ENCODE results near the gene MYO1A. TPM values are rescaled to one million over a fixed set of nuclear protein-coding genes. Genes with fewer than 3 reads are reported as not detected.

Gene MYO1A
- total RNA-seq, 1 donor from 2014 or later, result 1.7 TPM

DNA sequence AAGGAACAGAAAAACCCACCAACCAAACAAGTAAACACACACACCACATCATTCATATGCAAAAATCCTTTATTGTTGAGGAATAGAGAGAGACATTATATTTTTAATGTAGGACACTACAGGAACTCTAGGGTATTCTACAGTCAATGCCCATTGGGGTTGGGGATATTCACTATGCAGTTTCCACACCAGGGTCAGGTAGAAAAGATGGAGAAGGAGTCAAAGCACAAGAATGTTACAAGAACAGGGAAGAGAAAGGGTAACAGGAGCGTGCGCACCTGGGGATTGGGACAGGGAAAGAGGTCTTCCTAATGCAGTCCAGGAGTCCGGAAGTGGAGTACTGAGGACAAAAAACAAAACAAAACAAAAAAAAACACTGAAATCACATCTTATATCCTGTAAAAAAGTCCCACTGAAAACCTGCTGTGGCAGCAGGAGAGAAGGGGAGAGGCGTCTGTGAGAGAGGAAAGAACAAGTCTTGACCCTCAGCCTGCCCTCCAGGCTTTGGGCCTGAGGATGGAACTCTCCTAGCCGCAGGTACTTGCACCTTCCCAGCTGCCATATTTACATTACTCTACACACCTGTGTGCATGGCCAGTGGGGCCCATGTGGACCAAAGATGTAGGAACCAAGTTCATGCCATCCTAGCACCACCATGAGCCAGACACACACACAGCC, 39.8 kb downstream of the MYO1A start:
- Mint-ChIP-seq H3K36me3 (ENCODE audit: low read depth) (peaks cover 7% of the 10 kb centered on the region), H3K27ac (no peak overlapping the region), H3K9me3 (no peaks in the 10 kb centered on the region), H3K4me3 (no peak overlapping the region), H3K27me3 (peaks cover 15% of the 10 kb centered on the region), H3K4me1 (peaks cover 42% of the 10 kb centered on the region)
- no peak for DNase-seq
- intact Hi-C loops (cut with micrococcal nuclease), result loop anchor here (5.0 to 10.0 kb wide), 3 partner anchors 37 to 467 kb away; partner anchors contain the start of genes ARHGAP9 and BAZ2A

- Mint-ChIP-seq H3K36me3 (ENCODE audit: low read depth) (peaks cover 18% of the 10 kb centered on the region), H3K4me1 (peaks cover 47% of the 10 kb centered on the region), H3K9me3 (no peaks in the 10 kb centered on the region), H3K27me3 (no peaks in the 10 kb centered on the region), H3K27ac (peak overlapping the region; percentile 77), H3K4me3 (no peak overlapping the region)
- intact Hi-C loops (cut with micrococcal nuclease), result loop anchor here (1.0 to 10.0 kb wide), 5 partner anchors 54 to 469 kb away; partner anchors contain the start of genes ARHGAP9 and BAZ2A
- peak; percentile 83 for DNase-seq
These were observed 41.8 kb downstream of the MYO1A start for GRCh38 chr12:57008178-57008577.

- intact Hi-C loops (cut with micrococcal nuclease), result loop anchor here (2.0 to 10.0 kb wide), 3 partner anchors 176 to 470 kb away; partner anchors contain the start of genes ARHGAP9 and BAZ2A
- Mint-ChIP-seq H3K27me3 (no peaks in the 10 kb centered on the region), H3K36me3 (ENCODE audit: low read depth) (peaks cover 23% of the 10 kb centered on the region), H3K9me3 (no peaks in the 10 kb centered on the region), H3K27ac (peak overlapping the region; percentile 77), H3K4me3 (peak overlapping the region; percentile 80), H3K4me1 (peaks cover 45% of the 10 kb centered on the region)
- DNase-seq, result peak; percentile 65
These were observed 43.0 kb downstream of the MYO1A start for GRCh38 chr12:57006809-57007475.

GRCh38 chr12:57005980-57006808, 43.7 kb downstream of the MYO1A start, which contains the start of gene ZBTB39:
TSS of gene ZBTB39 (minus strand) at chr12:57006546. CDS start at chr12:57004917, 1,629 bp downstream.
- H3K4me1 Mint-ChIP-seq, result peaks cover 44% of the 10 kb centered on the region

DNA sequence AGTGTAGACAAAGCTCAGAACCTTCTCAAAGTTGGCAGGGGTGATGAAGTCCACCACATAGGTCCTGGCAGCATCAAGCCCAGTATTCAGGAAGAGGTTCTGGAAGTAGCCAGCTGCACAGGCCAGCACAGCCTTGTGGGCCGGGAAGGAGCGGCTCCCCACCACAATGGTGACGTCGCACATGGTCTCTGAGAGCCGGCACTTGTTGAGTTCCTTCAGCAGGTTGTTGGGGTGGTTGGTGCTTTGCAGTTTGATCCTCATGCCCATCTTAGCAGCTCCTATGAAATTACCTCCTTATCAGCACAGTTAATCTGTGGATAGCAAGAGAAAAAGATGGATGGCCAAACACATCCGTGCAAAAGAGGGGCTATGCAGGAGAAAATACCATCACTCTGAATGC, 45.3 kb downstream of the MYO1A start:
- no peaks in the 10 kb centered on the region for H3K27me3 Mint-ChIP-seq
- DNase-seq, result no peak
- H3K27ac Mint-ChIP-seq, result no peak overlapping the region
- peaks cover 55% of the 10 kb centered on the region for H3K4me1 Mint-ChIP-seq
- intact Hi-C loops (cut with micrococcal nuclease), result loop anchor here (5.0 to 10.0 kb wide), 2 partner anchors 370 to 473 kb away; partner anchors contain the start of genes ARHGAP9 and BAZ2A
- H3K36me3 Mint-ChIP-seq (ENCODE audit: low read depth), result peaks cover 40% of the 10 kb centered on the region
- H3K9me3 Mint-ChIP-seq, result no peaks in the 10 kb centered on the region
- peak overlapping the region; percentile 93 for H3K4me3 Mint-ChIP-seq

More at GRCh38 chr12:57005980-57006808, 43.7 kb downstream of the MYO1A start, which contains the start of gene ZBTB39:
- peaks cover 31% of the 10 kb centered on the region for H3K36me3 Mint-ChIP-seq (ENCODE audit: low read depth)
- no peaks in the 10 kb centered on the region for H3K27me3 Mint-ChIP-seq
- peak within 1 kb of the TSS; percentile 86 for H3K27ac Mint-ChIP-seq
- H3K9me3 Mint-ChIP-seq, result no peaks in the 10 kb centered on the region
- intact Hi-C loops (cut with micrococcal nuclease), result loop anchor here (2.0 to 10.0 kb wide), 3 partner anchors 177 to 471 kb away; partner anchors contain the start of genes ARHGAP9 and BAZ2A
- peak within 1 kb of the TSS; percentile 93 for H3K4me3 Mint-ChIP-seq
- DNase-seq, result peak; percentile 92

- no peak overlapping the region for H3K27ac Mint-ChIP-seq
- no peaks in the 10 kb centered on the region for H3K9me3 Mint-ChIP-seq
- intact Hi-C loops (cut with micrococcal nuclease), result loop anchor here (10.0 kb wide), 1 partner anchor 369 kb away; the partner anchor contains the start of gene BAZ2A
- peaks cover 43% of the 10 kb centered on the region for H3K36me3 Mint-ChIP-seq (ENCODE audit: low read depth)
- no peaks in the 10 kb centered on the region for H3K27me3 Mint-ChIP-seq
- H3K4me3 Mint-ChIP-seq, result no peak overlapping the region
- DNase-seq, result no peak
- H3K4me1 Mint-ChIP-seq, result peaks cover 64% of the 10 kb centered on the region
These were observed 46.5 kb downstream of the MYO1A start for GRCh38 chr12:57003395-57003794.

DNA sequence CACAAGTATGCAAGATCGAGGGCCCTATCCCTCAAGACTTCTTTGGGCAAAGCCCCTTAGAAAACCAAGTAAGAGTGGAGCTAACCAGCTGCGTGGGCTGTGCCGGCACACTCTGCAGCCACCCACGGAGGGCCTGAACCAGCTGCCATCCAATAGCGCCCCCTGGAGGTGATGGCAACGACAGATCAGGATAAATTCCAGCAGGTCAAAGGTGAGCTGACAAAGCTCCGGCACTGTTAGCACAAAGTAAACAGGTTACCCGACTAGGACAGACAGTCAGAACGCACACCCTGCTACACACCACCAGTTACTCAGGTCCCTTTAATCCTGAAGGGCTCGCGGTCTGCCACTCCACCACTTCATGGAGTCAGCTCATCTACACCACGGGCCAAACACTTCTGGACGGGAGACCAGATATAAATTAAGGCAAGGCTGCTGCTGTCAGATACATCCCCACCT, 48.5 kb downstream of the MYO1A start:
- Mint-ChIP-seq H3K27me3 (no peaks in the 10 kb centered on the region), H3K4me3 (no peak overlapping the region), H3K9me3 (no peaks in the 10 kb centered on the region), H3K27ac (peak overlapping the region; percentile 32), H3K36me3 (ENCODE audit: low read depth) (peaks cover 48% of the 10 kb centered on the region), H3K4me1 (peaks cover 52% of the 10 kb centered on the region)
- intact Hi-C loops (cut with micrococcal nuclease), result loop anchor here (10.0 kb wide), 1 partner anchor 367 kb away; the partner anchor contains the start of gene BAZ2A
- peak; percentile 93 for DNase-seq

- Mint-ChIP-seq H3K36me3 (ENCODE audit: low read depth) (peaks cover 46% of the 10 kb centered on the region), H3K4me3 (no peak overlapping the region), H3K27me3 (no peaks in the 10 kb centered on the region), H3K4me1 (peaks cover 49% of the 10 kb centered on the region), H3K9me3 (no peaks in the 10 kb centered on the region), H3K27ac (peak overlapping the region; percentile 56)
- intact Hi-C loops (cut with micrococcal nuclease), result loop anchor here (10.0 kb wide), 1 partner anchor 366 kb away; the partner anchor contains the start of gene BAZ2A
- no peak for DNase-seq
These were observed 49.5 kb downstream of the MYO1A start for GRCh38 chr12:57000393-57000792.

- Mint-ChIP-seq H3K36me3 (ENCODE audit: low read depth) (peaks cover 43% of the 10 kb centered on the region), H3K27me3 (no peaks in the 10 kb centered on the region), H3K27ac (peak overlapping the region; percentile 73), H3K9me3 (no peaks in the 10 kb centered on the region), H3K4me3 (no peak overlapping the region), H3K4me1 (peaks cover 41% of the 10 kb centered on the region)
- intact Hi-C loops (cut with micrococcal nuclease), result loop anchor here (2.0 kb wide), 1 partner anchor 65 kb away; no protein-coding TSS in a partner anchor
- no peak for DNase-seq
These were observed 50.5 kb downstream of the MYO1A start for GRCh38 chr12:56999456-56999855.

DNA sequence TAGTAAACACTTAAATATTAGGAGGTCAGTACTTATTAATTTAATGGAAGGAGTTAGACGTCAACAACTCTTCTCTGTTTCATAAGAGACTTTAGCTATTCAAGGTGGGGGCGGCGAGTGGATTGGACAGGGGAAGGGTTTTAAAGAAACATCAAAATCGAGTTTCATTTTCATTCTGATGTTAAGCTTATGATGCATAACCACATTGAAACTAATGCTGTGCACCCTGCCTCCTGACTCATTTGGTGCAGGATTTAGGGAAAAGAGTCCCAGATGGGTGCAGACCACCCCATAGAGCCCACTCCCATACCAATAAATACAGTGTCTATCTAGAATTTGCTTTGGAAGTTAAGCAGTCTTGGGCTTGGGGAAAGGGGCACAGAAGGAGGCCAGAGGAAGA, 50.9 kb downstream of the MYO1A start:
- intact Hi-C loops (cut with micrococcal nuclease), result loop anchor here (2.0 kb wide), 1 partner anchor 66 kb away; no protein-coding TSS in a partner anchor
- Mint-ChIP-seq H3K4me1 (peaks cover 41% of the 10 kb centered on the region), H3K36me3 (ENCODE audit: low read depth) (peaks cover 38% of the 10 kb centered on the region), H3K4me3 (peak overlapping the region; percentile 35), H3K27ac (peak overlapping the region; percentile 73), H3K27me3 (no peaks in the 10 kb centered on the region), H3K9me3 (no peaks in the 10 kb centered on the region)
- DNase-seq, result peak; percentile 82

DNA sequence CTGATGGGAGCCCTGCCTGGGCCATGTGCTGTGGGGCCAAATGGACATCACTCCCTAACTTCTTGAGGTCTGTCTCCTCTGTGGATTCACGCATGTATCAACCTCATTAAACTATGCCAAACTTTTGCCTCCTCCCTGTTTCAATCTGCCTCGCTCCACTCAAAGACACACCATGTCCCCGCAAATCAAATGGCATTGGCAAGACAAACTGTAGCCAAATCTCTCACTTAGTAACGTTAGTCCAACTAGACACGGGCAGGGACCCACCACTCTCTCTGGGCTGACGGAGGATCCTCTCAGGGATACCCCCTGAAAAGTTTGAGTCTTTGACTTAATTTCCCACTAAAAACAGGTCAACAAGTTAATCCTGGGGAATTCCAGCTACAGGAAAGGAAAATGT, 51.6 kb downstream of the MYO1A start:
- Mint-ChIP-seq H3K27me3 (no peaks in the 10 kb centered on the region), H3K9me3 (no peaks in the 10 kb centered on the region), H3K36me3 (ENCODE audit: low read depth) (peaks cover 34% of the 10 kb centered on the region), H3K4me1 (peaks cover 41% of the 10 kb centered on the region), H3K4me3 (peak overlapping the region; percentile 32), H3K27ac (no peak overlapping the region)
- intact Hi-C loops (cut with micrococcal nuclease), result loop anchor here (2.0 kb wide), 1 partner anchor 66 kb away; no protein-coding TSS in a partner anchor
- DNase-seq, result no peak

DNA sequence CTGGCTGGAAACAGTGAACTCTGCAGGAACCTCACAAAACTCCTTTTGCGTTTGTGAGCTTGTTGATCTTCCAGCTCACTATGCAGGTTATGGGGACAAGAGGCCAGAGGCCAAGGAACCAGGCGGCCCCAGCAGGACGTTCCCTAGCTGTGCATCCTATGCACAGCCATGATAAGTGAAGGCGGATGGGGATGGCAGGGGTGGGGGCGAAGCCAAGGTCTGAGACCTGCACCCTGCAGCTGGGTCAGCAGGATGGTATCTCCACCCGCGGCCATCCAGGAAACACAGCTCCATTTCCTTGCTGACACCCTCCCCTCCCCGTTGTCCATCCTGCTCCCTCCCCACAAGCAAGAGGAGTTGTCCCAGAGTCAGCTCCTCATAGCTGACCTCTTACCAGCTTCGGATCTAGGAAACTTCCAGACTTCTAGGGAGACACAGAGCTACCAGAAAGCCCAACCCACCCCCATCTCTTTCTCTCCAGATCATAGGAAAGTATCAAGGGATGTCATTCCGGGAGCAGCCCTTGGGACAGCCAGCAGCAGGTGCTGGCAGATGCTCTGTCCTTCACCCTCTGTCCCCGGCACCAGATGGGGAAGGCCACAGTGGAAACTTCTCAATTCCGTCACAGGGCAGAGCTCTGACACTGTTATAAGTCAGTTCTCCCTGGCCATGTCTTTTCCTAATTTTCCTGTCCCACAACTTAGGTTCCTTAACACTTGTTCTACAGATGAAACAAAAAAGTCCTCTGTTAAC, 53.0 kb downstream of the MYO1A start:
- Mint-ChIP-seq H3K27me3 (no peaks in the 10 kb centered on the region), H3K4me1 (peaks cover 37% of the 10 kb centered on the region), H3K4me3 (no peak overlapping the region), H3K27ac (no peak overlapping the region), H3K9me3 (no peaks in the 10 kb centered on the region), H3K36me3 (ENCODE audit: low read depth) (peaks cover 29% of the 10 kb centered on the region)
- intact Hi-C loops (cut with micrococcal nuclease), result no loop called here
- DNase-seq, result no peak

Data from activated CD4-positive, alpha-beta T cell treated with anti-CD3 and anti-CD28 coated beads, Interleukin-2, amount 10 ng/mL, durations not matched to agents 24 days and 14 days (primary cell).